ENCODE data around the gene DNMT3A.

The DNMT3A gene

GRCh38 chr2:25184254-25184653 is 157.5 kb downstream of the DNMT3A start:
- H3K4me3 ChIP-seq (replicated peaks in 1 of 2; ENCODE audit: low read depth in 2 of 2, low read length in 2 of 2), result no peak overlapping the region
- DNase-seq (ENCODE audit: low read depth in 2 of 2), result no peak
- no peak for TF ChIP-seq CTCF (IDR thresholded peaks at IDR 0.05; ENCODE audit: low read depth, low read length)

- TF ChIP-seq CTCF (IDR thresholded peaks at IDR 0.05; ENCODE audit: low read depth, low read length), result no peak
- no peak overlapping the region for H3K4me3 ChIP-seq (replicated peaks in 1 of 2; ENCODE audit: low read depth in 2 of 2, low read length in 2 of 2)
- DNase-seq (ENCODE audit: low read depth in 2 of 2), result no peak
Observed at GRCh38 chr2:25178976-25179375, 162.7 kb downstream of the DNMT3A start.
